H9 (cell line): ENCODE results near the gene LAMP1. TPM values are rescaled to one million over a fixed set of nuclear protein-coding genes. Genes with fewer than 3 reads are reported as not detected.
A peak's percentile ranks its signal among the peaks of the same experiment; 100 is the strongest.

Experiments
- DNase-seq: peaks from one replicate; pipeline ENCODE4 v3.0.0-alpha.2; 2017
- H2AFZ ChIP-seq: one replicate; pipeline ENCODE4 v1.6.1; 2013; ENCODE audit warnings: mild to moderate bottlenecking, low read length, control low read depth, moderate library complexity
- H2AK5ac ChIP-seq: 2 replicates; pipeline ENCODE4 v1.6.1; 2013; ENCODE audit warnings: low read length, control low read depth, mixed read lengths; ENCODE audit not compliant: insufficient read length
- H2BK120ac ChIP-seq: one replicate; pipeline ENCODE4 v1.6.1; 2013; ENCODE audit warnings: low read depth, mild to moderate bottlenecking, low read length, control low read depth, inconsistent platforms; ENCODE audit not compliant: poor library complexity, severe bottlenecking
- H2BK12ac ChIP-seq: 2 replicates; pipeline ENCODE4 v1.6.1; 2013; ENCODE audit warnings: low read length, control low read depth, mixed read lengths, low read depth; ENCODE audit not compliant: insufficient read length
- H2BK15ac ChIP-seq: 2 replicates; pipeline ENCODE4 v1.6.1; 2013; ENCODE audit warnings: low read depth, low read length, control low read depth
- H2BK20ac ChIP-seq: one replicate; pipeline ENCODE4 v1.6.1; 2013; ENCODE audit warnings: low read depth, mild to moderate bottlenecking, low read length, control low read depth, inconsistent platforms; ENCODE audit not compliant: poor library complexity, severe bottlenecking
- H2BK5ac ChIP-seq: 2 replicates; pipeline ENCODE4 v1.6.1; 2013; ENCODE audit warnings: low read length, control low read depth, mixed read lengths; ENCODE audit not compliant: insufficient read length
- H3K14ac ChIP-seq: 2 replicates; pipeline ENCODE4 v1.6.1; 2013; ENCODE audit warnings: low read length, control low read depth; ENCODE audit not compliant: insufficient read depth
- H3K18ac ChIP-seq: 2 replicates; pipeline ENCODE4 v1.6.1; 2013; ENCODE audit warnings: low read depth, mild to moderate bottlenecking, mixed read lengths, low read length, control low read depth; ENCODE audit not compliant: insufficient read length
- H3K23ac ChIP-seq: 2 replicates; pipeline ENCODE4 v1.6.1; 2013; ENCODE audit warnings: low read length, control low read depth, mixed read lengths, low read depth; ENCODE audit not compliant: insufficient read length
- H3K23me2 ChIP-seq: 2 replicates; pipeline ENCODE4 v1.6.1; 2013; ENCODE audit warnings: low read depth, mild to moderate bottlenecking, mixed read lengths, low read length, control low read depth; ENCODE audit not compliant: insufficient read length, poor library complexity, severe bottlenecking
- H3K27ac ChIP-seq: 2 replicates; pipeline ENCODE4 v1.5.1; 2013; ENCODE audit warnings: low read length, control low read depth, mixed read lengths, low read depth; ENCODE audit not compliant: insufficient read length
- H3K27me3 ChIP-seq: 2 replicates; pipeline ENCODE4 v1.6.1; 2013; ENCODE audit warnings: low read length, control low read depth, inconsistent platforms; ENCODE audit not compliant: insufficient read depth
- H3K4ac ChIP-seq: 2 replicates; pipeline ENCODE4 v1.6.1; 2013; ENCODE audit warnings: low read depth, mild to moderate bottlenecking, control low read depth, inconsistent platforms, low read length, moderate library complexity
- H3K4me1 ChIP-seq: 2 replicates; pipeline ENCODE4 v1.6.1; 2013; ENCODE audit warnings: low read length, control low read depth, inconsistent platforms; ENCODE audit not compliant: insufficient read depth
- H3K4me2 ChIP-seq: 2 replicates; pipeline ENCODE4 v1.6.1; 2013; ENCODE audit warnings: low read length, control low read depth, mixed read lengths; ENCODE audit not compliant: insufficient read length, insufficient read depth
- H3K56ac ChIP-seq: 2 replicates; pipeline ENCODE4 v1.6.1; 2013; ENCODE audit warnings: low read depth, mild to moderate bottlenecking, mixed read lengths, low read length, control low read depth; ENCODE audit not compliant: insufficient read length
- H3K79me1 ChIP-seq: 2 replicates; pipeline ENCODE4 v1.6.1; 2013; ENCODE audit warnings: low read depth, mild to moderate bottlenecking, moderate library complexity, low read length, control low read depth, inconsistent platforms; ENCODE audit not compliant: insufficient read depth, poor library complexity, severe bottlenecking
- H3K79me2 ChIP-seq: 2 replicates; pipeline ENCODE4 v1.6.1; 2013; ENCODE audit warnings: low read length, control low read depth, inconsistent platforms; ENCODE audit not compliant: insufficient read depth
- H3K9ac ChIP-seq: 2 replicates; pipeline ENCODE4 v1.6.1; 2013; ENCODE audit warnings: low read length, control low read depth, mixed read lengths; ENCODE audit not compliant: insufficient read length; ENCODE audit errors: extremely low read depth
- H3K9me3 ChIP-seq: one replicate; pipeline ENCODE4 v1.6.1; 2013; ENCODE audit warnings: low read depth, low read length, inconsistent platforms; ENCODE audit not compliant: control insufficient read depth
- H3T11ph ChIP-seq: one replicate; pipeline ENCODE4 v1.6.1; 2013; ENCODE audit warnings: mild to moderate bottlenecking, low read length, control low read depth, inconsistent platforms
- H4K20me1 ChIP-seq: one replicate; pipeline ENCODE4 v1.6.1; 2013; ENCODE audit not compliant: control insufficient read depth, insufficient read length, insufficient read depth
- H4K5ac ChIP-seq: 2 replicates; pipeline ENCODE4 v1.6.1; 2013; ENCODE audit warnings: low read depth, mild to moderate bottlenecking, mixed read lengths, low read length, control low read depth; ENCODE audit not compliant: insufficient read length
- H4K8ac ChIP-seq: replicated peaks from 2 replicates; pipeline ENCODE4 v1.6.1; 2013; ENCODE audit warnings: low read length, control low read depth, mixed read lengths, low read depth; ENCODE audit not compliant: insufficient read length
- H4K91ac ChIP-seq: 2 replicates; pipeline ENCODE4 v1.6.1; 2013; ENCODE audit warnings: low read depth, mild to moderate bottlenecking, moderate library complexity, mixed read lengths, low read length, control low read depth; ENCODE audit not compliant: insufficient read length
- H3K27ac Mint-ChIP-seq, 3 experiments: 2 replicates in 2 of 3; 3 replicates in 1 of 3; pipeline ENCODE4 v1.8.0; 2020 to 2021; ENCODE audit warnings: mixed read lengths in 3 of 3, mild to moderate bottlenecking in 1 of 3, moderate library complexity in 1 of 3
- H3K27me3 Mint-ChIP-seq: 2 replicates; pipeline ENCODE4 v1.8.0; 2021; ENCODE audit warnings: low read depth, mild to moderate bottlenecking, moderate library complexity, mixed read lengths
- H3K36me3 Mint-ChIP-seq, 3 experiments: 2 replicates in 2 of 3; 3 replicates in 1 of 3; pipeline ENCODE4 v1.8.0; 2020 to 2021; ENCODE audit warnings: low read depth in 3 of 3, mixed read lengths in 3 of 3; ENCODE audit not compliant: insufficient read depth in 1 of 3
- H3K4me1 Mint-ChIP-seq, 2 experiments: 2 replicates each; pipeline ENCODE4 v1.8.0; 2020; ENCODE audit warnings: mixed read lengths in 2 of 2
- H3K4me3 Mint-ChIP-seq, 2 experiments: 2 replicates in 1 of 2; 3 replicates in 1 of 2; pipeline ENCODE4 v1.8.0; 2020 to 2021; ENCODE audit warnings: mild to moderate bottlenecking in 2 of 2, mixed read lengths in 2 of 2, moderate library complexity in 1 of 2
- H3K9me3 Mint-ChIP-seq, 2 experiments: 2 replicates in 1 of 2; 3 replicates in 1 of 2; pipeline ENCODE4 v1.8.0; 2020; ENCODE audit warnings: mild to moderate bottlenecking in 2 of 2, mixed read lengths in 2 of 2, moderate library complexity in 1 of 2
- CTCF ChIP-seq: fragments of 200-600 bp; sonication (generic); conservative IDR thresholded peaks from 3 replicates; pipeline ENCODE4 v1.8.0; 2021; ENCODE audit warnings: antibody characterized with exemption, mild to moderate bottlenecking
- WGBS: extraction: QIAGEN DNeasy Blood & Tissue Kit; methylation state at CpG from one replicate; pipeline ENCODE4 v1.1.7; 2013; ENCODE audit warnings: missing lambda C conversion rate, low lambda C conversion rate, mixed read lengths; ENCODE audit not compliant: insufficient read length; ENCODE audit errors: extremely low coverage; 5-methylcytosine and 5-hydroxymethylcytosine counted together
- total RNA-seq: library from RNA; stranded (reverse); gene quantifications from 2 replicates; pipeline ENCODE4 v1.2.1, GENCODE V29; 2021

The LAMP1 gene
- total RNA-seq, 1 experiment from 2014 or later = 131 TPM

- Histone ChIP-seq H3K23me2 (no peaks in the 10 kb centered on the region), H2BK20ac (no peak overlapping the region), H3K9me3 (no peaks in the 10 kb centered on the region), H3K27ac (no peak overlapping the region), H4K20me1 (peaks cover 3% of the 10 kb centered on the region), H3K56ac (no peak overlapping the region), H2BK12ac (no peak overlapping the region), H4K8ac (no peak overlapping the region), H3K18ac (no peak overlapping the region), H3K14ac (no peak overlapping the region), H3K9ac (no peak overlapping the region), H2BK120ac (no peak overlapping the region), H3K27me3 (no peaks in the 10 kb centered on the region), H2AFZ (no peak overlapping the region), H3K4me2 (no peak overlapping the region), H3K79me1 (no peaks in the 10 kb centered on the region), H4K5ac (no peak overlapping the region), H3K4me1 (no peaks in the 10 kb centered on the region), H3K79me2 (no peaks in the 10 kb centered on the region), H3T11ph (no peak overlapping the region), H2BK5ac (no peak overlapping the region), H2AK5ac (no peak overlapping the region), H3K23ac (no peak overlapping the region), H4K91ac (no peak overlapping the region), H3K4ac (no peak overlapping the region), H2BK15ac (no peak overlapping the region)
- Mint-ChIP-seq H3K4me3 (no peak overlapping the region), H3K4me1 (peaks cover 0 to 2% of the 10 kb centered on the region in 2 experiments; a peak in 1 of 4 replicates), H3K36me3 (peaks cover 36 to 73% (median 69%) of the 10 kb centered on the region in 3 experiments; a peak in 6 of 7 replicates), H3K27ac (peak overlapping the region in 2 of 3 experiments; percentile 49 to 56; a peak in 4 of 7 replicates), H3K9me3 (no peaks in the 10 kb centered on the region), H3K27me3 (peaks cover 1% of the 10 kb centered on the region; the same call in 1 of the 2 replicates)
- WGBS = no CpG with 5 or more reads among the region's 22 CpGs
- no peak for TF ChIP-seq CTCF
- DNase-seq = no peak
Observed at GRCh38 chr13:113321546-113321945, 24.5 kb downstream of the LAMP1 start.
